Tibial artery (tissue), 4 donors: Measurements from ENCODE around the gene ATP2B1.

ENCODE experiments used
- DNase-seq, 2 donors: peaks; one replicate each; pipeline ENCODE4 v3.0.0-alpha.2; 2019
- H3K27ac ChIP-seq, 2 donors: fragments of 200-600 bp; sonication (generic) in 1 of 2; 1 replicate in 1 of 2; 2 replicates in 1 of 2; pipeline ENCODE4 v1.5.1; 2018 to 2019; ENCODE audit warnings: mild to moderate bottlenecking in 1 of 2
- H3K27me3 ChIP-seq, 2 donors: fragments of 200-600 bp; sonication (generic) in 1 of 2; one replicate each; pipeline versions ENCODE4 v1.5.1 to v1.6.0; 2016 to 2019
- H3K36me3 ChIP-seq, 3 donors: fragments of 200-600 bp; sonication (generic) in 2 of 3; one replicate each; pipeline ENCODE4 v1.5.1; 2016 to 2019; ENCODE audit warnings: mild to moderate bottlenecking in 2 of 3
- H3K4me1 ChIP-seq, 4 donors: fragments of 200-600 bp; sonication (generic) in 2 of 4; 1 replicate in 3 of 4; 2 replicates in 1 of 4; pipeline ENCODE4 v1.5.1; 2016 to 2019
- H3K4me3 ChIP-seq, 2 donors: fragments of 200-600 bp; sonication (generic) in 1 of 2; 1 replicate in 1 of 2; 2 replicates in 1 of 2; pipeline ENCODE4 v1.5.1; 2018 to 2019; ENCODE audit warnings: mild to moderate bottlenecking in 2 of 2
- H3K9me3 ChIP-seq, 3 donors: fragments of 200-600 bp; sonication (generic) in 1 of 3; one replicate each; pipeline ENCODE4 v1.5.1; 2016 to 2019
- intact Hi-C: fragments of 100-400 bp; cut with DNase I; formaldehyde crosslinking; loops from one replicate; pipeline ENCODE4 v1.15.0; 2023; ENCODE audit warnings: low total_unique reads
- TF ChIP-seq, protein P1 (sequence below), 2 experiments: fragments of 200-600 bp in 1 of 2; fragments of 450-650 bp in 1 of 2; IDR thresholded peaks; one replicate each; pipeline ENCODE4 v1.5.1; 2017 to 2019; ENCODE audit warnings: antibody characterized with exemption in 2 of 2, mild to moderate bottlenecking in 1 of 2, moderate library complexity in 1 of 2

Gene ATP2B1

DNA sequence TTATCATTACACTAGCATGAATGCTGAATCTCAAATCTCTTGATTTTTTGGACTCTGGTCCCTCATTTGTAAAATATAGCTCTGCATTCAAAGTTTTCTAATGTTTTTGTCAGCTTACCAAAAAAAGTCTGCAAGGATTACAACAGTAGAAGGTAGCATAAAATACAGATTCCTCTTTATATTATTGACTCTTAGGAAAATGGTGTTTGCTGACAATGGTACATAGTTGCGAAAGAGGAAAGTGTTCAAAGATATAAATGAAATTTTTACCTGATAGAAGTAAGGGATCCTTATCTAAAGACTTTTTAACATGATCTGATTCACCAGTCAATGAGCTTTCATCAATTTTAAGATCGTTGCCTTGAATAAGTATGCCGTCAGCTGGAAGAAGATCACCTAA is 74.1 kb downstream of the ATP2B1 start:
- H3K27ac ChIP-seq: no peak overlapping the region
- DNase-seq: no peak
- TF ChIP-seq, protein P1, sequence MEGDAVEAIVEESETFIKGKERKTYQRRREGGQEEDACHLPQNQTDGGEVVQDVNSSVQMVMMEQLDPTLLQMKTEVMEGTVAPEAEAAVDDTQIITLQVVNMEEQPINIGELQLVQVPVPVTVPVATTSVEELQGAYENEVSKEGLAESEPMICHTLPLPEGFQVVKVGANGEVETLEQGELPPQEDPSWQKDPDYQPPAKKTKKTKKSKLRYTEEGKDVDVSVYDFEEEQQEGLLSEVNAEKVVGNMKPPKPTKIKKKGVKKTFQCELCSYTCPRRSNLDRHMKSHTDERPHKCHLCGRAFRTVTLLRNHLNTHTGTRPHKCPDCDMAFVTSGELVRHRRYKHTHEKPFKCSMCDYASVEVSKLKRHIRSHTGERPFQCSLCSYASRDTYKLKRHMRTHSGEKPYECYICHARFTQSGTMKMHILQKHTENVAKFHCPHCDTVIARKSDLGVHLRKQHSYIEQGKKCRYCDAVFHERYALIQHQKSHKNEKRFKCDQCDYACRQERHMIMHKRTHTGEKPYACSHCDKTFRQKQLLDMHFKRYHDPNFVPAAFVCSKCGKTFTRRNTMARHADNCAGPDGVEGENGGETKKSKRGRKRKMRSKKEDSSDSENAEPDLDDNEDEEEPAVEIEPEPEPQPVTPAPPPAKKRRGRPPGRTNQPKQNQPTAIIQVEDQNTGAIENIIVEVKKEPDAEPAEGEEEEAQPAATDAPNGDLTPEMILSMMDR (IDR thresholded peaks at IDR 0.05): no peak
- H3K36me3 ChIP-seq: peaks cover 0 to 9% (median 4%) of the 10 kb centered on the region in 3 donors
- no peak overlapping the region for H3K4me3 ChIP-seq
- peaks cover 0 to 28% (median 2%) of the 10 kb centered on the region in 4 donors for H3K4me1 ChIP-seq
- no peaks in the 10 kb centered on the region for H3K9me3 ChIP-seq
- H3K27me3 ChIP-seq: no peaks in the 10 kb centered on the region
- intact Hi-C loops: no loop called here

DNA sequence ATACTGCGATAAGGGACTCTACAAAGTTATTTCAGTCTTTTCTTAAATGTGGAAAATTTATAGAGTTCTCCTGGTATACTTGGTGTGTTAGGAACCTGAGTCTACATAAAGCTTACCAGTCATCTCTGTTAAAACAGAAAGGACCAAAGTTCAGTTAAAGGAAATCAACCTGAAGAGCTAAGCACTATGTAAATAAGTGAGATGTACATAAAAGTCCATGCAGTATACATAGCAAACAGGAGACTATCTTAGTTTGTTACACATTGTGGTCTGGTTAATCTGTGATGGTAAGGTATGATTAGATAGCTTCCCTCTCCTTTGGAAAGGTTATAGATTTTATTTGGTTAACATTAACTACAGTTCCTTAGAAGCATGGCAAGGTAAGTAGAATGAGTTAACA is 75.9 kb downstream of the ATP2B1 start:
- no peak for DNase-seq
- Histone ChIP-seq H3K27ac (no peak overlapping the region), H3K9me3 (no peaks in the 10 kb centered on the region), H3K4me3 (no peak overlapping the region), H3K36me3 (peaks cover 8 to 20% (median 10%) of the 10 kb centered on the region in 3 donors), H3K4me1 (peaks cover 0 to 28% (median 2%) of the 10 kb centered on the region in 4 donors), H3K27me3 (no peaks in the 10 kb centered on the region)
- TF ChIP-seq, protein P1 (IDR thresholded peaks at IDR 0.05): no peak
- intact Hi-C loops: no loop called here

DNA sequence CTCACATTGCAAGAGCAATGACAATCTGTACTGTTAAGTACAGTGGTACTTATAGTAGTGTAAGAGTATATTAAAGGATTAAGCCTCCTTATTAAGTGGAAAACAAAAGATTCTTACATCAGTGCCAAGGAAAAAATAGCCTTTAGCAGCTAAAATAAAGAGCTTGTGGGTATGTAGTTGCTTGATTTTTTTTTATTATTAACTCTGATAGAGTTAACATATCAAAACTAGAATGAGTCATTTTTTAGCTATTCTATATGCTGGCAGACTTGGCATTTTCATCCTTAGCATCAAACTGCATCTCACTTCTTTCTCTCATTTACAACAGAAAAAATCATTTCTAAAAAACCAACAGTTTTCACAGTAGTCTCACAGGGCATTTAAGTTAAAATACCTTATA is 86.5 kb downstream of the ATP2B1 start:
- H3K36me3 ChIP-seq: peaks cover 7 to 24% (median 21%) of the 10 kb centered on the region in 3 donors
- intact Hi-C loops: no loop called here
- TF ChIP-seq, protein P1 (IDR thresholded peaks at IDR 0.05): no peak

DNA sequence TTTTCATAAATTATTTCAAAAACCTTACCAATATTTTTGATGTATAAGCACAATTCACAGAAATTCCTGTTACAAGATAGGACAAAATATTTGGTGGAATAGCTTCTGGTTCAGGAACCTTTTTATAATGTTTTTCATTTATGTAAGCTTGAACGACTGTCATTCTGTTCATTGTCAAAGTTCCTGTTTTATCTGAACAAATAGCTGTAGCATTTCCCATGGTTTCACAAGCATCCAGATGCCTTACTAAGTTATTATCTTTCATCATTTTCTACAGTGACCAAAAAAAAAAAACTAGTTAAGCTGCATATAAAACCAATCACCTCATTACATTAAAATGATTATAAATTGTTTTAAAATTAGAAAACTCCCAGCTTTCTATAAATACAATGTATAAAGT is 87.1 kb downstream of the ATP2B1 start:
- no peak overlapping the region for H3K4me3 ChIP-seq
- TF ChIP-seq, protein P1 (IDR thresholded peaks at IDR 0.05): no peak
- DNase-seq: no peak
- no peak overlapping the region for H3K27ac ChIP-seq
- no peaks in the 10 kb centered on the region for H3K27me3 ChIP-seq
- H3K4me1 ChIP-seq: no peaks in the 10 kb centered on the region
- H3K9me3 ChIP-seq: no peaks in the 10 kb centered on the region
- peaks cover 6 to 24% (median 18%) of the 10 kb centered on the region in 3 donors for H3K36me3 ChIP-seq
- intact Hi-C loops: no loop called here

More for the DNA sequence above, 86.5 kb downstream of the ATP2B1 start:
- Histone ChIP-seq H3K27me3 (no peaks in the 10 kb centered on the region), H3K4me3 (no peak overlapping the region), H3K9me3 (no peaks in the 10 kb centered on the region), H3K27ac (no peak overlapping the region), H3K4me1 (no peaks in the 10 kb centered on the region)
- DNase-seq: no peak

DNA sequence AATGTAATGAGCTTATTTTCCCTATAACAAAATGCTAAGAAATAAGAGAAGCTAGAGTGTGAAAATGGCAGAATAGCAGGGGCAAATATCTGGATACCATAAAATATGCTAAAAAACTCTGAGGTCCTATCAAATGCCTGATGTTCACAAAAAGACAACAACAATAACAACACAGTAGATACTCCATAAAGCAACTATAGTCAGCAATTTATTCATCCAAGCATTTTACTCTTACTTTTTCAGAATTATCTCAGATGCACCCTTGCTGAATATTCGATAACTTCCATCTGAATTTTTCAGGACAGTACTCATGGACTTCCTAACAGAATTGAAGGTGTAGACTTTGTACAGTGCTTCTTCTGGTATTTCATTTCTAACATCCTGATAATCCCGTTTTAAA is 88.9 kb downstream of the ATP2B1 start:
- Histone ChIP-seq H3K9me3 (no peaks in the 10 kb centered on the region), H3K4me3 (no peak overlapping the region), H3K27me3 (no peaks in the 10 kb centered on the region), H3K4me1 (no peaks in the 10 kb centered on the region), H3K27ac (no peak overlapping the region), H3K36me3 (peaks cover 0 to 15% (median 8%) of the 10 kb centered on the region in 3 donors)
- DNase-seq: no peak
- intact Hi-C loops: no loop called here
- TF ChIP-seq, protein P1 (IDR thresholded peaks at IDR 0.05): no peak
